SKM-1 treated with dmso at 0.1 percent for 144 hours (cell line): ENCODE data around the gene FAM3D.
"Not testable (repeated sequence)": the region's sequence is repeated elsewhere in the genome, so short reads cannot be mapped to it uniquely, and the experiment has no call there.

ENCODE experiments used
- DNase-seq: peaks from one replicate; lab custom pipeline; 2025; ENCODE audit not compliant: unreplicated experiment; lab: John Stamatoyannopoulos, UW

Gene FAM3D

GRCh38 chr3:58683466-58683865 lies 16.9 kb upstream of the FAM3D start:
- no peak for DNase-seq

GRCh38 chr3:58683001-58683458 lies 16.5 kb upstream of the FAM3D start:
- no peak for DNase-seq

- DNase-seq = no peak
These were observed 15.3 kb upstream of the FAM3D start for GRCh38 chr3:58681863-58682262.

GRCh38 chr3:58680879-58681525 lies 14.4 kb upstream of the FAM3D start:
- no peak for DNase-seq

- DNase-seq = no peak
These were observed 13.5 kb upstream of the FAM3D start for GRCh38 chr3:58679974-58680666.

GRCh38 chr3:58679446-58679845 lies 12.9 kb upstream of the FAM3D start:
- DNase-seq = no peak

- not testable (repeated sequence) for DNase-seq
These were observed 11.8 kb upstream of the FAM3D start for GRCh38 chr3:58678177-58678970.

GRCh38 chr3:58672880-58673279 lies 6.3 kb upstream of the FAM3D start:
- DNase-seq = no peak

- no peak for DNase-seq
These were observed 5.9 kb upstream of the FAM3D start for GRCh38 chr3:58672451-58672850.

- no peak for DNase-seq
These were observed 4.0 kb upstream of the FAM3D start for GRCh38 chr3:58670506-58671135.

- no peak for DNase-seq
These were observed 1.7 kb upstream of the FAM3D start for GRCh38 chr3:58668247-58668646.

GRCh38 chr3:58667704-58668103 lies 1.1 kb upstream of the FAM3D start:
- DNase-seq = no peak

- no peak for DNase-seq
These were observed 655 bp upstream of the FAM3D start for GRCh38 chr3:58667229-58667628.

- DNase-seq = no peak
These were observed 1.2 kb downstream of the FAM3D start for GRCh38 chr3:58665405-58665804.

- DNase-seq = no peak
These were observed 2.0 kb downstream of the FAM3D start for GRCh38 chr3:58664611-58665010.

GRCh38 chr3:58661836-58662420 lies 4.6 kb downstream of the FAM3D start:
- no peak for DNase-seq

- no peak for DNase-seq
These were observed 5.6 kb downstream of the FAM3D start for GRCh38 chr3:58660998-58661397.

GRCh38 chr3:58659051-58659675 lies 7.4 kb downstream of the FAM3D start:
- no peak for DNase-seq

- no peak for DNase-seq
These were observed 8.1 kb downstream of the FAM3D start for GRCh38 chr3:58658508-58658907.

GRCh38 chr3:58657571-58658141 lies 8.9 kb downstream of the FAM3D start:
- DNase-seq = no peak
